ENCODE results near the gene STXBP4.

The STXBP4 gene

DNA sequence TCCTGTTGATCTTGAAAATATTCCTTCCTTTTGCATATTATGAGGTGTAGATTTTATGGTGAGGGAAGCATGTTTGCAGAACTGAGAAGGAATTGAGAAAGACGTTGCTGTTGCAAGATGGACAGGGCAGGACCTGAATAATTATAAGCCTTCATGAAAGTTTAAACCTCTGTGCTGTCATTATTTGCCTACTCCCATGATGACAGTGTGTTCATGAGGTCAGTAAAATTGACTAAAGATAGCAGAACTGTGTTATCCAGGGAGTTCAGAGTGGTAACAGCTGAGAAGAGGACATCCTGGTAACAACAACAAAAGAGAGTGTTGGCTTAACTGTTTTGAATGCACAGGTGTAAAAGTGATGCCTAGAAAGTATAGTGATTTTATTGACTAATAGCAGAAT is 250.9 kb downstream of the STXBP4 start:
- no peak for DNase-seq (ENCODE audit: low read depth in 2 of 2)

DNA sequence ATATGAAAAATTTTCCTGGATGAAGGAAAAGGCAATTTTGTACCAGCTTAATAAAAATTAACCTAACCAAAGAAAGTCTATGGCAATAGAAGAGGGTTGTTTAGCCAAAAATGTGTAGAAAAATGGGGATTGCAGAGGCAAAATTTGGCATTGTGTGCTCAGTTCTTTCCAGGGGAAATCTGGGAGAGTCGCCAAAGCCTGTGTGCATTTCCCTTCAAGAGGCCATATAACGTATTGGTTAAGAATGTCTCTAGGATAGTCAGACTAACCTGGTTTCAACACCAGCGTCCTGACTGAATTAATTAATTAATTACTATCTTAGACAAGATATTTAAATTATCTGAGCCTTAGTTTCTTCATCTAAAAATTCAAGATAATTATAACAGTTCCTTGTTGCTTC is 251.4 kb downstream of the STXBP4 start:
- DNase-seq (ENCODE audit: low read depth in 2 of 2): no peak

Measured in stimulated activated CD8-positive, alpha-beta memory T cell treated with anti-CD3 and anti-CD28 coated beads, Interleukin-15, amount 100 ng/mL, for 48 hours (primary cell).